SU-DHL-6 (cell line): ENCODE data around the gene EPS8L1.

Experiments used
- CTCF ChIP-seq: fragments of 200-600 bp; sonication (generic); IDR thresholded peaks from one replicate; pipeline ENCODE4 v1.5.1; 2017; ENCODE audit warnings: antibody characterized with exemption, mild to moderate bottlenecking, low read length, moderate library complexity; ENCODE audit not compliant: insufficient read depth, poor library complexity, severe bottlenecking
- EZH2phosphoT487 ChIP-seq: fragments of 200-600 bp; sonication (generic), shearing (Covaris generic); conservative IDR thresholded peaks from 2 replicates; pipeline ENCODE4 v1.6.1; 2018; ENCODE audit warnings: mild to moderate bottlenecking, antibody characterized with exemption, low read length, moderate library complexity, mixed read lengths

GRCh38 chr19:55031178-55031577 lies 44.5 kb upstream of the EPS8L1 start:
- TF ChIP-seq CTCF = no peak
- no peak for TF ChIP-seq EZH2phosphoT487
